Bronchial epithelial cell (primary cell): ENCODE measurements around the gene TNS3. TPM values are rescaled to one million over a fixed set of nuclear protein-coding genes. Genes with fewer than 3 reads are reported as not detected.

ENCODE experiments used
- DNase-seq: peaks from one replicate; pipeline ENCODE4 v3.0.0-alpha.2; 2010; ENCODE audit warnings: low read depth
- FAIRE-seq: peaks from 2 replicates; lab custom pipeline; 2011; peaks lifted over from hg19 to GRCh38; lab: Jason Lieb, UNC
- H3K27me3 ChIP-seq: 2 replicates; pipeline ENCODE4 v1.5.1; 2011; ENCODE audit warnings: low read length; ENCODE audit not compliant: control insufficient read depth, insufficient read depth
- H3K36me3 ChIP-seq: 2 replicates; pipeline ENCODE4 v1.5.1; 2011; ENCODE audit warnings: low read length; ENCODE audit not compliant: control insufficient read depth, insufficient read depth
- H3K4me3 ChIP-seq: 2 replicates; pipeline ENCODE4 v1.5.1; 2011; ENCODE audit warnings: mild to moderate bottlenecking, low read depth, low read length, control low read depth
- total RNA-seq: library from RNA; depleted of rRNA; stranded (reverse); fragments of >200 nt; gene quantifications from 2 replicates; pipeline ENCODE4 v1.2.1, GENCODE V29; 2014
- TF ChIP-seq, protein P1 (sequence below): IDR thresholded peaks from 2 replicates; pipeline ENCODE4 v1.5.1; 2011; ENCODE audit warnings: mild to moderate bottlenecking, moderate library complexity, low read length, control low read depth, inconsistent platforms; ENCODE audit not compliant: insufficient read depth, severe bottlenecking

TNS3 gene
- total RNA-seq, 1 donor from 2014 or later = 2.6 TPM

GRCh38 chr7:47303695-47304453 lies 278.0 kb downstream of the TNS3 start:
- Histone ChIP-seq H3K36me3 (peaks cover 5% of the 10 kb centered on the region), H3K27me3 (no peaks in the 10 kb centered on the region), H3K4me3 (no peak overlapping the region)
- DNase-seq = no peak
- TF ChIP-seq, protein P1, sequence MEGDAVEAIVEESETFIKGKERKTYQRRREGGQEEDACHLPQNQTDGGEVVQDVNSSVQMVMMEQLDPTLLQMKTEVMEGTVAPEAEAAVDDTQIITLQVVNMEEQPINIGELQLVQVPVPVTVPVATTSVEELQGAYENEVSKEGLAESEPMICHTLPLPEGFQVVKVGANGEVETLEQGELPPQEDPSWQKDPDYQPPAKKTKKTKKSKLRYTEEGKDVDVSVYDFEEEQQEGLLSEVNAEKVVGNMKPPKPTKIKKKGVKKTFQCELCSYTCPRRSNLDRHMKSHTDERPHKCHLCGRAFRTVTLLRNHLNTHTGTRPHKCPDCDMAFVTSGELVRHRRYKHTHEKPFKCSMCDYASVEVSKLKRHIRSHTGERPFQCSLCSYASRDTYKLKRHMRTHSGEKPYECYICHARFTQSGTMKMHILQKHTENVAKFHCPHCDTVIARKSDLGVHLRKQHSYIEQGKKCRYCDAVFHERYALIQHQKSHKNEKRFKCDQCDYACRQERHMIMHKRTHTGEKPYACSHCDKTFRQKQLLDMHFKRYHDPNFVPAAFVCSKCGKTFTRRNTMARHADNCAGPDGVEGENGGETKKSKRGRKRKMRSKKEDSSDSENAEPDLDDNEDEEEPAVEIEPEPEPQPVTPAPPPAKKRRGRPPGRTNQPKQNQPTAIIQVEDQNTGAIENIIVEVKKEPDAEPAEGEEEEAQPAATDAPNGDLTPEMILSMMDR = no peak
- no peak for FAIRE-seq

GRCh38 chr7:47303014-47303694 lies 278.8 kb downstream of the TNS3 start:
- H3K4me3 ChIP-seq = no peak overlapping the region
- TF ChIP-seq, protein P1 = no peak
- DNase-seq (no peak), FAIRE-seq (no peak)
- no peaks in the 10 kb centered on the region for H3K27me3 ChIP-seq
- peaks cover 5% of the 10 kb centered on the region for H3K36me3 ChIP-seq

DNA sequence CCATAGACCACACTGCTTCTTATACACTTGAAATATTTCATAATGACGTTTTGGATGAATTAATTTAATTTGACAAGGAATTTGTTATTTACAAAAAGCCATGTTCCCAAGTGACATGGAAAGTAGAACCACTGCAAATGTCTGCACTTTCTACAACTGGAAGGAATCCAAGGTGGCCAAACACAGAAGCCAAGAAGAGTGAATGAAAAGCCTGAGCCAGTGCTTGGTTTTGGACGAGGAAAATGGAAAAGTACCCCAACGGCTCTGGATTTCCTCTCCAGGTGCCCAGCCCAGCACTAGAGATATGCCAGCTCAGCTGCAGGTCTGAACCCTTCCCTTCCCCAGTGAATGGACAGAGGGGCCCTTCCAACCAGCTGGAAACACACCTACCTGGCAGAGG lies 279.4 kb downstream of the TNS3 start:
- DNase-seq (no peak), FAIRE-seq (no peak)
- H3K36me3 ChIP-seq = peaks cover 5% of the 10 kb centered on the region
- H3K4me3 ChIP-seq = no peak overlapping the region
- TF ChIP-seq, protein P1 = no peak
- H3K27me3 ChIP-seq = no peaks in the 10 kb centered on the region

- Histone ChIP-seq H3K27me3 (no peaks in the 10 kb centered on the region), H3K4me3 (no peak overlapping the region), H3K36me3 (peaks cover 5% of the 10 kb centered on the region)
- DNase-seq (no peak), FAIRE-seq (no peak)
- TF ChIP-seq, protein P1 = no peak
Observed at GRCh38 chr7:47301657-47302295, 280.1 kb downstream of the TNS3 start.

- no peak for FAIRE-seq
- TF ChIP-seq, protein P1 = peak; percentile 1
- Histone ChIP-seq H3K27me3 (no peaks in the 10 kb centered on the region), H3K4me3 (no peak overlapping the region), H3K36me3 (peaks cover 5% of the 10 kb centered on the region)
- DNase-seq = no peak
Observed at GRCh38 chr7:47301105-47301477, 280.8 kb downstream of the TNS3 start.
